SKM-1 treated with dmso at 0.1 percent for 144 hours (cell line): Measurements from ENCODE around the gene SPCS2.
"Not testable (repeated sequence)": the region's sequence is repeated elsewhere in the genome, so short reads cannot be mapped to it uniquely, and the experiment has no call there.

Experiments
- DNase-seq: peaks from one replicate; lab custom pipeline; 2025; ENCODE audit not compliant: unreplicated experiment; lab: John Stamatoyannopoulos, UW

SPCS2 gene

DNA sequence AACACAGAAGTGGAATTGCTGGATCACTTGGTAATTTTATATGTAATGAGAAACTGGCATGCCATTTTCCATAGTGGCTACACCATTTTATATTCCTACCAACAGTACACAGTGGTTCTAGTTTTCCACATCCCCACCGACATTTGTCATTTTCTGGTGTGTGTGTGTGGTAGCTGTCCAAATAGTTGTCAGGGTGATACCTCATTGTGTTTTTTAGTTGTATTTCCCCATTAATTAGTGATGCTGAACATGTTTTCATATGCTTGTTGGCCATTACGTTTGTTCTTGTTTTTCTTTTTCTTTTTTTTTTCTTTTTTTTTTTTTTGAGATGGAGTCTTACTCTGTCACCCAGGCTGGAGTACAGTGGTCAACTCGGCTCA is 51.9 kb downstream of the SPCS2 start:
- DNase-seq, result no peak

DNA sequence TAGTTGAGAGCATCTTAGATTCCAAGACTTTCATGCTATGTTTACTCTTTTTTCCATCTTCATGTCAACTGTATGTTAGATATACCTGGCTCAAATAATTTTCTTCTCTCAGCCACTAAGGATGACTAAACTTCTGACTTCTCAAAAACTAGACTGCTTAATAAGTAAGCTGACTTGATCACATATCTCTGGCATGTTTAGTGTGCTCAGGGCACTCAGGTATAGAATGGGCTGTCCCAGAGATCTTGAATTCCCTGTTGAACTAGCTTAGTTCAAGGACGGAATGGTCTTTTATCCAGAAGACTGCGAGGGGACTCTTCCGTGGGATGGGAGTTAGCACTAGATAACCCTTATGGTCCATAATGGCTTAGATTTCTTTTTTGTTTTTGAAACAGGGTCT is 52.6 kb downstream of the SPCS2 start:
- DNase-seq, result no peak

DNA sequence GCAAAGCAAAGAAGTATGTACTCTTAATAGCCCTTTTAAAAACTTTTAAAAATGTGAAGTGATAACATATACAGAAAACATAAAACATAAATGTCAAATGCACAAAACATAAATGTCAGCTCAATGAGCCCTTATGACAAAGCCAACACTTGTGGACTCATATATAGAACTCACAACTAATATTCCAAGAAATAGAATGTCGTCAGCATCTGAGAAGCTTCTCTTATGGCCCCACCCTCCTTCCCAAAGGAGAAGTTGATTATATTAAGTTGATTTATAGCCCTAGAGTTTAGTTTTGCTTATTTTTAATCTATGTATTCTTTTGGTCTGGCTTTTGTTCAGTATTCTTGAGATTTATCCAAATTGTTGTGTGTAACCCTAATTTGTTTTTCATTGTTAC is 53.5 kb downstream of the SPCS2 start:
- no peak for DNase-seq

DNA sequence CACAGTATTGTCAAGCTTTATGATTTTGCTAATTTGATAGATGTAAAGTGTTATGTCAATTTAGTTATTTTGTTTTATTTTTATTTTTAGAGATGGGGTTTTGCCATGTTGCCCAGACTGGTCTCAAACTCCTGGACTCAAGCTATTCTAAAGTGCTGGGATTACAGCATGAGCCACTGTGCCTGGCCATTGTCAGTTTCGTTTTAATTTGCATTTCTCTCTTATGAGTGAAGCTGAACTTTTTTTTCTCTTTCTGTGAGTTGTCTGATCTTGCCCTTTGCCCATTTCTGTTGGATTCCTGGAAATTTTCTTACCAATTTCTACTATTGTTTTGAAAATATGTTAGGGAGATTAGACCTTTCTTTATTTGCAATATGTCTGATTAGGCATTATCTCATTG is 55.1 kb downstream of the SPCS2 start:
- no peak for DNase-seq

DNA sequence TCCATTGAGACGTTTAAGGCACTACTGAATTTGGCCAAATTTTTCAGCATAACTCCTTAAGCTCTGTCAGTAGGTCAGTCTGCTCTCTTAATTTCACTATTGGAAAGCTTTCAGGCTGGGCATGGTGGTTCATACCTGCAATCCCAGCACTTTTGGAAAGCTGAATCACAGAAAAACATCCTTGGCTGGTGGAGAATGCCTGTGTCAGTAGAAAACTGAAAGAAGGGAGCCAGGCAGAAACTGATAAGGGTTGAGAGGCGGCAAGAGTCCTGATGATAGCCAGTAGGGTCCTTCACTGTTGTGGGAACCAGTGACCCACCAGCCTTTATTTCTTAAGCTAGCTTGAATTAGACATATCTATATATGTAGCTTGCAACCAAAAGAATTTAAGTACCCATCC is 62.3 kb downstream of the SPCS2 start:
- DNase-seq, result no peak

DNA sequence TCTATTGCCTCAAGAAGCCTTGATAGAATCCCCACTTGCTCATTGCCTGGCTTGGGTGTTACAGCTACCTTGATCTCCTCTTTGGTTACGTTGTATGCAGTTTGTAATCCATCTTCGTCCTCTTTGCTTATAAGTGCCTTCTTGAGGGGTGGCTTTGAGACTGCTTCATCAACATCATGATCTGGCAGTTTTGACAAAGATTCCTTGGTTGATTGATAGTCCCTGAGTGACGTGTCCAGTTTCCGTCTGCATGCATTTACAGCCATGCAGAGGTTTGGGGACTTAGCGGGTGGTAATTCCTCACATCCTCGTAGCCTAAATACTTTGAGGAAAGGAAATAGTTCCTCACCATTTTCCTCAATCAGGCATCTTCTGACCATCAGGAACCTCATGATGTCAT is 62.8 kb downstream of the SPCS2 start:
- DNase-seq, result no peak

DNA sequence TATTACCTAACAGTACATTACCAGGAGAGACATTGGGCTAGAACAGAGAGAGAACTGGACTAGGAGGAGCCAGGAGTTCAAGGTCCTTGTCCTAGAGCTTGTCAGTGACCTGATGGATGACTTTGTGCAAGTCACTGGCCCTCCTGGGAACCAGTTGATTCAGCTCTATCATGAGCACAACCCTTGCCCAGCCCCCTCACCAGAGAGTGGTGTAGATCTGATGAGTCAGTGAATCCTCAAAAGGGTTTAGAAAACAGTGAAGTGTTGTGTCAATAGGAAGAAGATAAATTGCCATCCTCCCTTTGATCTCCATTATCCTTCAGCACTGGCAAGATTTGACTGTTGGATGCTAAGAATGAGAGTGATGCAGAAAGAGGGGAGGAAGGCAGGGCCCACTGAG is 64.0 kb downstream of the SPCS2 start:
- DNase-seq, result no peak

DNA sequence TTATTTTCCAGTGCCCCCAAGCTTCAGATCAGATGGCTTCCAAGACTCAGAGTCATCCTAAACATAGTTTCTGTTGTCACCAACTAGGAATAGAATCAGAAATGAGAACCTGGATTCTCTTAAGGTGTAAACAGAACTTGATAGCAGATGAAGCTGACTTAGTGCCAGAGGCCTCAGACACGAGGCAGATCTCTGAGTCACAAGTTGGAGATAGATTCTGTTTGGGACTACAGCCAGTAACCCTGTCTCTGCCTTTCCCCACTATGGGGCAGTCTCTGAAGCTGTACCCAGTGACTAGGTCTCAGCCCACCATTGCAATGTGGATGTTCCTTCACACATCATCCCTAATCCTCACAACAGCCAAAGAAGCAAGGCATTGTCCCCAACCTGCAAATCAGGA is 65.1 kb downstream of the SPCS2 start:
- DNase-seq, result no peak

DNA sequence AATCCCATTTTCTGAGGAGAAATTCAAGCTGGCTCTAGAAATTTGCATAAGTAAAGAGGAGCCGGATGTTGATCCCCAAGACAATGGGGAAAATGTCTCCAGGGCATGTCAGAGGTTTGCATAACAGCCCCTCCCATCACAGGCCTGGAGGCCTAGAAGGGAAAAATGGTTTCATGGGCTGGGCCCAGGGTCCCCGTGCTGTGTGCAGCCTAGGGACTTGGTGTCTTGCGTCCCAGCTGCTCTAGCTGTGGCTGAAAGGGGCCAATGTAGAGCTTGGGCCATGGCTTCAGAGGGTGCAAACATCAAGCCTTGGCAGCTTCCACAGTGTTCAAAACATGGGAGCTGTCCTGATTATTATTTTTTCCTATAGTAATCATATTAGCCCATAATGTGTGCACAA is 70.1 kb downstream of the SPCS2 start:
- not testable (repeated sequence) for DNase-seq

DNA sequence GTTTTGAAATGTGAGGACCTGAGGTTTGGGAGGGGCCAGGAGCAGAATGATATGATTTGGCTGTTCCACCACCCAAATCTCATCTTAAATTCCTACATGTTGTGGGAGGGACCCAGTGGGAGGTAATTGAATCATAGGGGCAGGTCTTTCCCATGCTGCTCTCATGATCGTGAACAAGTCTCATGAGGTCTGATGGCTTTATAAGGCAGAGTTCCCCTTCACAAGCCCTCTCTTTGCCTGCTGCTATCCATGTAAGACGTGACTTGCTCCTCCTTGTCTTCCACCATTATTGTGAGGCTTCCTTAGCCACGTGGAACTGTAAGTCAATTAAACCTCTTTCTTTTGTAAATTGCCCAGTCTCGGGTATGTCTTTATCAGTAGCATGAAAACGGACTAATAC is 71.3 kb downstream of the SPCS2 start:
- not testable (repeated sequence) for DNase-seq

DNA sequence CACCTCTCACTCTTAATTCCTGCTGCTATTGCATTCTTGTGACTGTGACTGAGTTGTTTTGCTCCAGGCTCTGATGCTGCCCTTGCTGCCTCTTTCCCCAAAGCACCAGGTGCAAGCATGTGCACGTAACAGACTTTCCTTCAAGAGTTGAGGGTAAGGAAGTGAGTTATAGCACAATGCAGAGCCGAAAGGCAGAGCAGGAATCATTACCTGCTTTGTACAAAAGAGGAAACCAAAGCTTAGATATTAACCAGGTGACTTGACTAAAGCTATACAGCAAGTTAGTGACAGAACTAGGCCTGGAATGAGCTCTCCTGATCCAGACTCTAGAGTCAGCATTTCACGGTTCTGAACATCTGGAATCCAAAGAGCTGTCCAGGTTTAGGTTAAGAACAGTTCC is 73.2 kb downstream of the SPCS2 start:
- no peak for DNase-seq

DNA sequence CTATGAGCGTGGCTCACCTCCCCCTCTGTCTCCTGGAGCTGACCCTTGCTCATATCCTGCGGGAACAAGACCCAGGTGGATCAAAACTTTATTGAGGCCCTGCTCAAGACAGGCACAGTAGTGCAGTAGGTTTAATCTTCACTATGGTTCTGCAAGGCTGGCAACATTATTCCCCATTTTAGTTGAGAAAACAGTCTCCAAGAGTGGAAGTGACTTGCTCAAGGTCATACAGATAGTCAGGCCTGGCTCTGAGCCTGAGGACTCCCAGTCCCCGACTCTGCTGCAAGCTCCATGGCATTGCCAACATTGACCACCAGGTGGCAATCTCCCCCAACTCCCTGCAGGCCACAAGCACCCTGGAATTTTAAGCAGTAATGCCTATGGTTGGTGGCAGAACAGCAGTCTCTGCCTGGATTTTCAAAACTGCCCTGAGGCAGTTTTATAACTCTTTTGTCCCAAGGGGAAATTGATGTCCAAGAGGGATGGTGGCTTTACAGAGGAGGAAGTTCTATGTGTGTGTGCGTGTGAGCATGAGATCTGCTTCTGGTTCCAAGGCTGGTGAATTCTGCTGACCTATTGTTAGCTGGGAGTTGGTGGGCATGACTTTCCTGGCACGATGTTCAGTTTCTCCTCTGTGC is 73.8 kb downstream of the SPCS2 start:
- DNase-seq, result peak; percentile 55

DNA sequence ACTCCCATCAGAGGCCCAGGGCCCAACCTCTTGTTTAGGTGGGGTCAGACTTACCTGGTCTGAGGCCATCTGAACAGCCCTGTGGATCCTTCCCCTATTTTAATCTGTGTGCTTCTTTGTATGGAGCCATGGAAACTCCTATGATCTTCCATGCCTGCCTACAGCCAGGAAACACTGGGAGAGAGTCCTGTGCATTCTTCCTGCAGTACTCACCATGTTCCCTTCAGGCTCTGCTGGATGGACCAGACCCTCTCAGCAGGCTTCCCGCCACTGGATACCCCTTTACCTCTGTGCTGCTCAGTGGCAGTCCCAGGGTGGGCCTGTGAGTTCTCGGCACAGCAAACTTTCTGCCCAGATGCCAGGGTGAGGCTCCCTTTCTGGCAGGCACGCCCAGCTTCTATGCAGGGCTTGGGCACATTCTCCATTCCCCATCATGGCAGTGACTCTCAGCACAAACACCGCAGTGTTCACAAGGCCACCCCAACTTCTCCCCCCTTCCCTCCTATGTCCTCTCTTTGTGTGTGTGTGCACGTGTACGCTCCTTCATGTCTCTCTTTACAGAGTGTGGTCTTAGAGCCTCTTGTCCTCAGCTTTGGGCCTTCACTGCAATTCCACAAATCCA is 74.5 kb downstream of the SPCS2 start:
- DNase-seq, result no peak

DNA sequence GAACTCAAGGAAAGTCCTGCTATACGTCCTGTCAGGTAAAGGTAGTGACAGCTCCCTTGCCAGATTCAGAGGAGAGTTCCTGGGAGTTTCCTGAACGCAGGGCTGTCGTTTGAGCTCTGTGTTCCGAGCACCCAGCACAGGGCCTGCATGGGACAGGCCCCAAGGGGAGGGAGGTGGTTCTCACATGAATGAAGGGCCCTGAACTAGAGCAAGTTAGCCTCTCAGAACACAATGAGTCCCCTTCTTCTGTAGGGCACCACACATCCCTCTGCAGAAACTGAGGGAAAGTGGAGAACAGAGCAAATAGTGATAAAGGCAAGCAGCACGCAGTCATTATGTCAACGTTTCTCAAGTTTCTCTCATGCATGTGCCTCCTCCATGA is 75.0 kb downstream of the SPCS2 start:
- no peak for DNase-seq

DNA sequence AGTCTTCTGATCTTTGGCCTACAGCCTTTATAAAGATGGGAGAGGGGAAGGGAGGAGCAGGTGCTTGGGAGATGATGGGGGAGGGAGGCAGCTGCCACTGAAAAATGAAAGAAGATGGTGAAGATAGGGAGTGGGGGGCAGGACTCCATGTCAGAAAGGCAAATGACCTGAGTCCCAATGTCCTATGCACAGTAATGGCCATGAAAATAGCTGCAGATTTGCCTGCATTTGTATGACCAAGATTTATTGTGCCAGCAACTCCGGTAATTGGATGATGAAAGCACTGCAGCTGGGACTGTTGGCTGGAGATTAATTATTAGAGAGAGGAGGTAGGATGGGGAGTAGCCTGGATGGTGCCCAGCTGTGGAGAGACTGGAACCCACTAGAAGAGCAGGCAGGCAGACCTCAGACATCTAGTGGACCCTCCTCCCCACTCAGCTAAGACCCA is 75.7 kb downstream of the SPCS2 start:
- no peak for DNase-seq

DNA sequence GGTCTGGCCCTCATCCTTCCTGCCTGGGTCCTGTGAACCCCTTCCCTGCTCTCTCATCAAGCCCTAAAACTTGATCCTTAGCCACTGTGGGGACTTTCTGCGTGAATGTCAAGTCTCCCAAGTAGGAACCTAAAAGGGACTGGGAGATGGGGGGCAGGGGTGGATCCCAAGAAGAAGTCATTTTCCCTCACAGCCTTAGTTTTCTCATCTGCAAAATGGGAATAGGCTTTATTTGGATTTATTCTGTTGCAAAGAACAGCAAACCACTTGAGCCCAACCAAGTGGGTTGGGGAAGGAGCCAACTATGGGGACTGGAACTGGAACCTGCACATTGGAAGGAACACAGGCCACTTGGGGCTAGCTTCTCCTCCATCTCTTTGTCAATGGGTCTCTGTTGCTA is 76.5 kb downstream of the SPCS2 start:
- DNase-seq, result no peak

DNA sequence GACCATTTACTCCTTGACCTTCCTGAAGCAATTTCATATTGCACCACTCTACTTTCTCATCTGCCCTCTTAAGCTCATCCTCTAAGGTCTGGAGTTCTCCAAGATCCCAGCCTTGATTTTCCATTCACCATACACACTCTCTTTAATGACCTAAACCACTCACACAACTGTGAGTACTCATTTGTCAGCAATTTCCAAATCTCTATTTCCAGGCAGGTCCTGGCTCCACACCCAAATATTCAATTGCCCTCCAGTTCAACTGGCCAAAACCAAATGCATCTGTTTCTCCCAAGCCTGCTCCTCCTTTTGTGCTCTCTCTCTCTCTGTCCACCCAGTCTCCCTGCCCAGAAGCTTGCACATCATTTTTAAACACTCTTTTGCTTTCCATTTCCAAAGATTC is 79.3 kb downstream of the SPCS2 start:
- no peak for DNase-seq
